GM21723 (cell line): ENCODE measurements around the gene CES1.
"Not testable (repeated sequence)": the region's sequence is repeated elsewhere in the genome, so short reads cannot be mapped to it uniquely, and the experiment has no call there.

ENCODE experiments used
- ATAC-seq: cut with Tn5 transposase; IDR thresholded peaks from one replicate; pipeline ENCODE4 v1.9.1; 2021; ENCODE audit warnings: mild to moderate bottlenecking, moderate library complexity; ENCODE audit not compliant: unreplicated experiment

Gene CES1

DNA sequence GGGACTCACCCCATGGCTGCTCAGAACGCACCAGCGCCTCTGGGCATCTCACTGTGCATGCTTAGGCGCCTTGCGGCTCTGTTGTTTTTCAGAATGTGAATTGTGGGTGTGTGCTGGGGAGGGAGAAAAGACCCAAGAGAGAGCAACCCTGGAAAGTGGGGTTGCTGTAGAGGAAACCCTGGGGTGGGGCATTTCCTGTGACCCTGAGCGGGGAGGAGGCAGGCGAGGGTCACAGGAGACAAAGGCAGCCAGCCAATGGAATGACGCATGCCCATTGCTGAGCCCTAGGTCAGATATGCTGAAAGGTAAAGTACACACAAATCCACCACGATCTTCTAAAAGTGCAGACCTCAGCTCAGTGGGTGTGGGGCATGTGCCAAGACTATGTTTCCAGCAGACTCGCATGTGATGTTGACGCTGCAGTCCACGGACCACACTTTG lies 39.9 kb downstream of the CES1 start:
- not testable (repeated sequence) for ATAC-seq

DNA sequence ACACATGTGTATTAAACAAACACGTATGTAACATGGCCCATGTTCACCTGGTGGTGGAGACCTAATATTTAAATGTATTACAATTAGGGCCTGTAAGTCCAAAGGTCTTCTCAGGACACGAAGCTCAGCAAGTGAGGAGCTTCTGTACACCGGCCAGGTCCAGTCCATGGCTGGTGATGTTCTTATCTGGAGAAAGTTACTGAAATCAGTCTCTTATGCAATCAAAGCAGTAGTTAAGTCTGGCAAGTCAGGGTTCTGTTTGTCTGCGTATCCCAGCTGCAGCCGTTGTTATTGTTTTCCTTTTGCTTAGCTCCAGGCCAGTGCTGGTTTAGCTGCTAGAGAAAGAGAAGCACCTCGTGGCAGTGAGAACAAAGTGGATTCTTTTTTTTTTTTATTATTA lies 41.4 kb downstream of the CES1 start:
- not testable (repeated sequence) for ATAC-seq

DNA sequence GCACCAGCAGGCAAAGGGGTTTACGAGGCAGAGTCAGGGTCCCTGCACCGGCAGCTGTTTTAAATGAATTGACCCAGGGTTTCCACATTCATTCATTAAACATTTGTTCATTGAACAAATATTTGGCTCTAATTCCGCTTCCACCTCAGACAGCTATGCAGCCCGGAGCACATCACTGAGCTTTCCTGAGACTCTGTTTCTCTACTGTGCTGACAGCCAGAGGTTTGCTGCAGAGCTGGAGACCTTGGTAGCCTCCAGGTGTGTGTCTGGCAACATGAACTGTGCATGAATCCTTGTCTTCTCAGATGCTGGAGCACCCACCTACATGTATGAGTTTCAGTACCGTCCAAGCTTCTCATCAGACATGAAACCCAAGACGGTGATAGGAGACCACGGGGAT lies 42.7 kb downstream of the CES1 start:
- ATAC-seq: not testable (repeated sequence)

DNA sequence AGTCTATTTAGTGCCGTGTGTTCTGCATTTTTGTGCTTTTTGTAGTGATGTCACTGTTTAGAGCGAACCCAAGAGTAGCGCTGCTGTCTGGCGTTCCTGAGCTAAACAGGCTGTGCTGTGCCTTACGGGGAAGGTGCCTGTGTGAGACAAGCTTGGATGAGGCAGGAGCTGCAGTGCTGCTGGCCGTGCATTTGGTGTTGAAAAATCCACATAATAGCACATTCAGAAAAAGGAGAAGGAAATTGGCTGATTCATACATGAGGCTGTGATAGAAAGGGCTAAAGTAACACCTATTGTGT lies 50.2 kb downstream of the CES1 start:
- not testable (repeated sequence) for ATAC-seq

DNA sequence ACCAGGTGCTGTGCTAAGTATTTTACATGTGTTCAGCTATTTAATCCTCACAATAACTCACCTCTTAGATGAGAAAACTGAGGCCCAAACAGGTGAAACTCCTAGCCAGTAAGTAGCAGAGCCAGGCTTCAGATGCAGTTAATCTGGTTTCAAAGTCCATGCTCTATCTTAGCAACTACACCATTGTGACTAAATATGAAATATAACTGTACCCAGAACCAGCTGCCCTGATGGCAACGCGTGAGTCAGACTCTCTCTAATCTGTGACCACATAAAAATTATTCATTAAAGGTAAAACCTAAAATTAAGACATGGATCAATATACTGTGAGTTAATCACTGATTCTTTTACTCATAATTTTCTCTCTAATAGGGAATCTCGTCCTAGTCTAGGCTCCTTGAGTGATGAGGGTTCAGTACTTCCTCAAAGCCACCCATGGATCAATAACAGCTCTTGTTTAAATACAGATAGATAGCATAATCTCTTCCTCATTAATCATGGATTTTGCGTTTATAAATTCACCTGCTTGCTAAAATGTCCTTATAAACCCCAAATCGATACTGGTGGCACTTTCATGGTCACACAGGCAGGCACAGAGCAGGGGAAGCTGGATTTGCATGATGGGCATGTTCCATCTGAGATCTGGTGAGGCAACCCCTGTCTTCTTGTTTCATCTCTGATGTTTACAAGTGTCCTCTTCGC lies 50.7 kb downstream of the CES1 start:
- ATAC-seq: not testable (repeated sequence)

DNA sequence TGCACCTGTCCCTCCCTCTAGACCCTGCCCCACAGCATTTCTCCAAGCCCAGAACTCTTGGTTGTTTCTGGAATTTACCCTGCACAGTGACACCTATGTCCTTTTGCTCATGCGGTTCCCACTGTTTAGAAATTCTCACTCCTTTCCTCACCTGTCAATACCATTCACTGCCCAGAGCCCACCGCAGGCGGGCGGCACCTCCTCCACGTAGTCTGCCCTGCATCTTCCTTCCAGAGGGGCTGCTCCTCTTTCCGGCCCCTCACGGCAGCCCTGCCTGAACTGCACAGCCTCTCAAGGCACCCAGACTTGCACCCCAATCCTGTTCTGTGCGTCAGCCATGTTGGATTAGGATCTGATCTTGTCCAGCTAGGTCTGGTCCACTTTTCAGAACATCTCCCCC lies 51.4 kb downstream of the CES1 start:
- not testable (repeated sequence) for ATAC-seq

DNA sequence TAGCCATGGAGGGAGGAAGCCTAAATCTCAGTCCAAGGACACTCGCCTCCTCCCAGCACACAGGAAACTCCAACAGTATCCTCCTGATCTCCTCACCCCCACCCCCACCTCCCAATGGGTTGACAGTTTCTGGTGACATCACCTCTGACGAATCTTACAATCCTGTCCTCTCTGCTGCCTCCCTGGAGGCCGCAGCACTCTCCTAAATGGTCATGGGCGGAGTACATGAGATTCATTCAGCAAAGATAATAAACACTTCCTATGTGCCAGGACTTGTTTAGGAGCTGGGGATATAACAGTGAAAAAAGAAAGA lies 52.8 kb downstream of the CES1 start:
- not testable (repeated sequence) for ATAC-seq

DNA sequence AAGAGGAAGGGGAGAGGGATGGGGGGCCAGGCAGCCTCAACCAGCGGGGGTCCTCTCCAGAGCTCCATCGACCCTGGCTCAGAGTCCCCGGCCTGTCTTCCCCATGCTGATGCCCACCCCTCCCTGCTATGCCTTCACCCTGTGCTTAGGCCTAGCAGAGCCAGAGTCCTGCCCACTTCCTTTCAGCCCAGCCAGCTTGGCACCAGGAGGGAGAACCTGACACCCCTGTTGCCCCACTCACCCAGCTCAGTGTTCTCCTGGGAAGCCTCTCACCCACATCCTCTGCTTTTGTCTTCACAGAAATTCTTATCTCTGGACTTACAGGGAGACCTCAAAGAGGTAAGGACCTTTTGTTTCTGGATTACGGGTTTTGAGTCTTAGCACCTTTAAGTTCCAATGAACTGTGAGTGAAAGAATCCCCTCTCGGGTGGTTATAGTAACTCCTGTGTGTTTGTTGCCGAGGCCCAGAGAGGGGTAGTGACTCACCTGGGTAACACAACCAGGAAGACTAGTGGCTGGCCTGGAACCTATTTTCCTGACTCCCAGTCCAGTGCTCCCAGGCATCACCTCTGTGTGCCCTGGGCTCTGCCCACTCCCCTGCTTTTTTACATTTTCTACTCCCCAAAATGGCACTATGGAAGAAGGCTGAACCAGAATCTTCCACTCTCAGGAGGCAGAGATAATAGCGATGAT lies 53.3 kb downstream of the CES1 start:
- no peak for ATAC-seq

DNA sequence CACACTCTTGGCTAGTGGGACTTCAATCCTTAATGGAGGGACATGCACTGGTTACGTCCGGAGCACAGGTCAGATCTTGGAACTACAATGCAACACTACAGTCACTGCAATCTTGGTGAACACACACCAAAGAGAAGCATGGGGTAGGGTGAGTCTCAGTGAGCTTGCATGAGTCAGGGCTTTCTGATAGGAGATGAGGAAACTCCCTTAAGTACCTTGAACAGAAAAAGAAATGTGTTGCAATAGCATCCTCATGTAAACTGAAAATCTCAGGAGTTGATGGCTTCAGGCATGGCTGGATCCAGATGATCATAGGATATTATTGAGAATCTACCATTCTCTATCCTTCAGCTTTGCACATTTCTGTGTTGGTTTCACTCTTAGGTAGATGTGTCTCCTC lies 54.1 kb downstream of the CES1 start:
- no peak for ATAC-seq

DNA sequence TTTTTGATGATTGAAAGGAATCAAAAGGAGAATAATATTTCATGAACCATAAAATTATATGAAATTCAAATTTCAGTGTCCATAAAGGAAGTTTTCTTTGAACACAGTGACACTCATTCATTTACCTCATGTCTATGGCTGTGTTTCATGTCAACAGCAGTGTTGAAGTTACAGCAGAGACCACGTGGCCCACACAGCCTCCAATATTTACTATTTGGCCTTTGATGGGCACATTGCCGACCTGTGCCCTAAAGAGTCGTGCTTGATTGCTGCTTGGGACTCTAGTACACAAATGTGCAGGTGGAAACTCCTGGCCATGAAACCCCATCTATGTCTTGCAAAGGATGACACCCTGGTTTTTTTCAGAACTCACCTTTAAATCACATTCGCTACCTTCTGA lies 57.0 kb downstream of the CES1 start:
- no peak for ATAC-seq

DNA sequence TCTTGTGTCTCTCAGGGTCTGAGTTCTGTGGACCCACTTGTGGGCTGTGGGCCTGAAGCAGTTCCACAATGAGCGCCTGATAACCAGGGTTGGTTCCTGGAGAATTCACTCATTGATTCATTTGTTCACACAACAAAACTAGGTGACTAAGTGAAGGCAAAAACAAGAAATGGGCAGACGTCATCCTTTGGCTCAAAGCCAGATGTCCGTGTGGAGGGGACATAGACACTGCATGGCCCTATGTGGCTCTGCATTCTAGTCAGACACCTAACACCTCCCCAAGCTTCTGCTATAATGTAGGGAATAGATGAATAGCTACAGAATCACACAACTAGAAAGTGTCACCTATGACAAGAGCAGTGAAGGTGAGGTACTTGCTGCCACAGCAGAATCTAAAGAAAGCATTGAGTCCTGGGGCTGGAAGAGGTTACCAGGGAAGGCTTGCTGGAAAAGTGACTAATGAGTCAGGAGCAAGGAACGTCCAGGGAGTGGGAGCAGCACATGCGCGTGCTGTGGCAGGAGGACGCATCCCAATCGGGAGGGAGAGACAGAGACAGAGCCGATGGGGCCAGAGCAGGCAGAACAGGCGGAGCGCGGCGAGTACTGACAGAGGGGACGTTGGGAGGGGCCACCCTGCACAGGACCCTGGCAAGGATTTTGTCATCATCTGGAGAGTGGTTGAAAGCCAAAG lies 58.9 kb downstream of the CES1 start:
- ATAC-seq: no peak

DNA sequence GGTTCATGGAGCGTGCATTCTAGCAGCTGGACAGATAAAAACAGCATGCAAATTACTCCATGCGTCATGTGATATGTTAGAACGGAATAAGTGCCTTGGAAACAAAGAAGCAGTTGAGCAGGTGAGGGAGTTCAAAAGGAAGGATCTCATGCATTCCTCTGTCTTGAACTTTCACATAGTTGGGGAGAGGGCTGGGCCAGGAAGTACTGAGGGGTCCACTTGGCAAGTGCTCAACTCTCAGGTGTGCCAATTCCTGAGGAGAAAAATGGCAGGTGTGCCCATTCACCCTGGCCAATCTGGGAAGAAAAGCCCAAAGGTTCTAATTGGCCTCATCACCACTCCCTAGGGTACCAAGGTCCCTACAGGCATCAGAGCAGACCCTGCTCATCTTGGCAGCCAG lies 67.7 kb downstream of the CES1 start:
- ATAC-seq: no peak

DNA sequence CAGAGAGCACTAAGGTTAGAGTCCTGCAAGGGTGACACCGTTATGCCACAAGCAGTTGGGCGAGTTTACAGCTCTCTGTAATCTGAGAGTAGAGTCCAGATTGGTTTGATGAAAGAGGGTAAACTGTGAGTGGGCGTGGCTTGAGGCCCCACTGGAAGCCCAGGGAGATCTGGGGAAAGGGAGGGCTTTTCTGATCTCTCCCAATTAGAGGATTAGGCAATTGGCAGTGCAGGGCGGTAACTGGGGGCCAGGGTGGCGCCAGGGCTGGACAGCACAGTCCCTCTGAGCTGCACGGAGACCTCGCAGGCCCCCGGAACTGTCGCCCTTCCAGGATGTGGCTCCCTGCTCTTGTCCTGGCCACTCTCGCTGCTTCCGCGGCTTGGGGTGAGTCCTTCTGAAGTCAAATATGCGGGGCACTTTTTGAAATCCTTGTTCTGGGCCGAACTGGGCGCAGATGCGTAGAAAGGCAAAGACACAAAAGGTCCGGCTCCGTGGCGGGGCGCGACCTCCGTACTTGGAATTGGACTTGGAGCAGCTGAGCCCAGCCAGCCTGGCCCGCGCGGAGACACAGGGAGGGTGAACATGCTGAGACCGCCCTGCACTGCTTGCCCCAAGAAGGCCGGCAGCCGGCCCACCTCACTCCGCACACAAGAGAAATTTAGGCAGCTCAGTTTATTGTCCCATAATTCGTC lies 72.4 kb downstream of the CES1 start:
- ATAC-seq: no peak

DNA sequence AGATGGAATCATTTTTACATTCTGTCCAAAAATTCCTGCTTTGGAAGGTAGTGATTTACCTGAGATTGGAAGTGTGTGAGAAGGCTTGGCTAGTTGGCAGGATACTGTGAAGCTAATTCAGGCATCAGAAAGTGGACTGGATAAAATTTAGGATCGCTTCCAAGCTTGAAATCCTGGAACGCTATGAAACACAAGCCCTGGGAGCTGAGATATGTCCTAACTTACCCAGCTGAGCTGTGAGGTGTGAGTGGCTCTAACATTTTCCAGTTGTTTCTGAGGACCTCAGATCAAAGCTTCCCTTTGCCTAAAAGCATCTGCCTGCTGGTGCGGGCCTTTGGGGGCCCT lies 73.0 kb downstream of the CES1 start:
- ATAC-seq: not testable (repeated sequence)

DNA sequence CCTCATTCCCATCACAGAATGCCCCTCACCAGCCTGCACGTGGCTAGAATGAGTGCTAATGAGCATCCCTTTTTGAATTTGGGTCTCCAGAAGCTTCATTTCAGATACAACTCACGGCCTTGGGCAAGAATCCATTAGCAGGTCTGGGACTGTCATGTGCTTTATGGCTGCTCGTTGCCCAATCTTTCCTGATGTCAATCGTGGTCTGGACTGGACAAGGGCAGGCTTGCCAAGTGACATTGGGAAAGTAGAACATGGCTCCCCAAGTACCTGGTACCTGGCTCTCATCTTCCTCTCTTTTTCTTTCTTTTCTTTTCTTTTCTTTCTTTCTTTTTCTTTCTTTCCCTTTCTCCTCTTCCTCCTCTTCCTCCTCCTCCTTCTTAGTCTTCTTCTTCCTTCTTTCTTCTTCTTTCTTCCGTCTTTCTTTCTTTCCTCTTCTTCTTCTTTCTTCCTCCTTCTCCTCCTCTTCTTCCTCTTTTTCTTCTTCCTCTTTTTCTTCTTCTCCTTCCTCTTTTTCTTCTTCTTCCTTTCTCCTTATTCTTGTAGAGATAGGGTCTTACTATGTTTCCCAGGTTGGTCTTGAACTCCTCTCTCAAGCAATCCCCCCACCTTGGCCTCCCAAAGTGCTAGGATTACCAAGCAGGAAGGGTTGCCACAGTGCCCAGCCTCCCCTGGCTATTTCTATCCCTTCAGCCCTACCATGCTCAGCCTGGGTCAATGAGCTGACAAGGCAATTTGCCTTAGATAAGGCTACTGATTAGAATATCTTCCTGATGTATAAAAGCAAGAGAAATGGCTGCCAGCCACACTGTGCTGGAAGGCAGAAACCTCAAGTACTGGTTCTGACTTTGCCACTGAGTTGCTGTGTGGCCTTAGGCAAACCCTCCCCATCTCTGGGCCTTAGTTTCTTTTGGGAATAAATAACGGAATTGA lies 75.0 kb downstream of the CES1 start:
- ATAC-seq: not testable (repeated sequence)

DNA sequence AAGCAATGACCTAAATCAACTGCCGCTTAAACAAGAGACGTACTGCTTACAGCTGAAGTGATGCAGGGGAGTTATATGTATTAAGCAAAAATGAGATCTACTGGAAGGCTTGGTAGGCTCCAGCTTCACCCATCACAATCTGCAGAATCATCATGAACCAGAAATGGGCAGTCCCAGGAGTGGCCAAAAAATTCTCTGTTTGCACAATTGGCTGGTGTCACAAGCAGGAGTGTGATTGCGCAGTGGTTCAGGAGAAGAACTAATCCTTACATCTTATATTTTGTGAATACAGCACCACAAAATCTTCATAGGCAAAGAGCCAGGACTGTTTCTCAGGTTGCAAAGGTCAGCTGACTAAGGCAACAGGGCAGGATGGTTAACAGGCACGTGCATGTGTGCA lies 75.9 kb downstream of the CES1 start:
- ATAC-seq: no peak

DNA sequence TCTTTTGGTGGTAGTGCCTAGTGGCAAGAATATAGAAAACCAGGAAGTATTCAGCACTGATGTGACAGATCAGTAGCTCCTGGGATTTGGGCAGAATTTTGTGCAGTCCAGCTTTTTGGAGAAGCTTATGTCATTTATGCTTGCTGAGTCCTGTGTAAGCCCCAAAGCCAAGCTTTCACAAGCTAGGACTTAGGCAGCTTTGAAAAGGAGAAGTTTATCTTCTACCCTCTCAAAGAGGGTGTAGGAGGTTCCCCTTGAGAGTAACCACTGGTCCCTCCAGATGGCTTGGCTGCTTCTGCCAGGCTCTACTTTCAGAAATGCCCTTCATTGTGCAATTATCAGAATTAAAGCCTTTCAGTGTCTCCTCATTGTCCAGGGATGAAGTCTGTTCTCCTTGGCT lies 78.8 kb downstream of the CES1 start:
- no peak for ATAC-seq

DNA sequence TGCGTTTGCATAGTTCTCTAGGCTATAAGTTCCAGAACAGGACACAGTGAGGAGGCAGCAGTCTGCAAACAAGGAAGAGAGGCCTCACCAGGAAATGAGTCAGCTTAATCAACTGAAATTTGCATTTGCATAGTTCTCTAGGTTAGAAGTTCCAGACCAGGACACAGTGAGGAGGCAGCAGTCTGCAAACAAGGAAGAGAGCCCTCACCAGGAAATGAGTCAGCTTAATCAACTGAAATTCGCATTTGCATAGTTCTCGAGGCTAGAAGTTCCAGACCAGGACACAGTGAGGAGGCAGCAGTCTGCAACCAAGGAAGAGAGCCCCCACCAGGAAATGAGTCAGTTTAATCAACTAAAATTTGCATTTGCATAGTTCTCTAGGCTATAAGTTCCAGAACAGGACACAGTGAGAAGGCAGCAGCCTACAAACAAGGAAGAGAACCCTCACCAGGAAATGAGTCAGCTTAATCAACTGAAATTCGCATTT lies 79.7 kb downstream of the CES1 start:
- not testable (repeated sequence) for ATAC-seq
